GM20000 (cell line): ENCODE results near the gene NCS1.

ENCODE experiments used
- DNase-seq: peaks from one replicate; pipeline ENCODE4 v3.0.0; 2012; ENCODE audit warnings: low spot score
- TF ChIP-seq, protein P1 (sequence below): IDR thresholded peaks from 2 replicates; pipeline ENCODE4 v1.5.1; 2012; ENCODE audit warnings: mild to moderate bottlenecking, control low read depth; ENCODE audit errors: extremely low read depth, missing control alignments

Gene NCS1

DNA sequence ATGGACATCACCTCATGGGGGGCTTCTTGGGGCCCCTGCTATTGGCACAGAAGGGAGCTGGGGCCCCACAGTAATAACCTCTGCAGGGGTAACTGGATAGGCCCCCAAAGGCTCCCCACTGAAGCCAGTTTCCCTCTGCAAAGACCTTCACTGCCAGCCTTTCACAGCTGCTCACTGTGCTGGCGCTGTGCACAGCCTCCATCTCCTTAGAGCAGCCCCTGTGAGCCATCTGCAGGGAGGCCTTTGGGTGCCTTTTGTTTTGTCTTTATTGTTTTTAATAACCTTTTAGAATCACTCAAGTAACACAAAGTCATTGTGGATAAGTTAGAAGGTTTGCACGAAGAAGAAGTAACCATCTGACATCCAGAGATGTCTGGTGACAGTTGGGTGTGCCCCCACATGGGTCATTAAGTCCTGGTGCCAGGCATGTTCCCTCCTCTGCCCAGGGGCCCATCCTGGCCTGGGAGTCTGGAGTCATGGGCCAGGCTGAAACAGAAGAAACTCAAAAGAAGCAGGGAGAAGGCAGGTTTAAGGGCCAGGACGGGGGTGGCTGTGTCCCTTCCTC is 42.7 kb downstream of the NCS1 start:
- no peak for DNase-seq
- TF ChIP-seq, protein P1, sequence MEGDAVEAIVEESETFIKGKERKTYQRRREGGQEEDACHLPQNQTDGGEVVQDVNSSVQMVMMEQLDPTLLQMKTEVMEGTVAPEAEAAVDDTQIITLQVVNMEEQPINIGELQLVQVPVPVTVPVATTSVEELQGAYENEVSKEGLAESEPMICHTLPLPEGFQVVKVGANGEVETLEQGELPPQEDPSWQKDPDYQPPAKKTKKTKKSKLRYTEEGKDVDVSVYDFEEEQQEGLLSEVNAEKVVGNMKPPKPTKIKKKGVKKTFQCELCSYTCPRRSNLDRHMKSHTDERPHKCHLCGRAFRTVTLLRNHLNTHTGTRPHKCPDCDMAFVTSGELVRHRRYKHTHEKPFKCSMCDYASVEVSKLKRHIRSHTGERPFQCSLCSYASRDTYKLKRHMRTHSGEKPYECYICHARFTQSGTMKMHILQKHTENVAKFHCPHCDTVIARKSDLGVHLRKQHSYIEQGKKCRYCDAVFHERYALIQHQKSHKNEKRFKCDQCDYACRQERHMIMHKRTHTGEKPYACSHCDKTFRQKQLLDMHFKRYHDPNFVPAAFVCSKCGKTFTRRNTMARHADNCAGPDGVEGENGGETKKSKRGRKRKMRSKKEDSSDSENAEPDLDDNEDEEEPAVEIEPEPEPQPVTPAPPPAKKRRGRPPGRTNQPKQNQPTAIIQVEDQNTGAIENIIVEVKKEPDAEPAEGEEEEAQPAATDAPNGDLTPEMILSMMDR = no peak

GRCh38 chr9:130215341-130216119 is 43.3 kb downstream of the NCS1 start:
- TF ChIP-seq, protein P1 = no peak

DNA sequence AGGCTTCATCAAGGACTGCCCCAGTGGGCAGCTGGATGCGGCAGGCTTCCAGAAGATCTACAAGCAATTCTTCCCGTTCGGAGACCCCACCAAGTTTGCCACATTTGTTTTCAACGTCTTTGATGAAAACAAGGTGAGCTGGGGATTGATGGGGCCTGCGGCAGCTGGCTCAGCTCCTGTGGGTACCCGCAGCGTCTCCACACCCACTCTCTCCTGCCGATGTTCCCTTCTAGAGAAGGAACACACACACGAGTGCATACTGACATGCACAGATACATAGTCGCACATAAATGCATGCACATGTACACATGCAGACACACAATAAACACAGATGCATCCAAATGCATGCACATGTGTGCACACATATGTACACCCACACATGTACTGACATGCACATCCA is 45.6 kb downstream of the NCS1 start:
- DNase-seq = no peak
- TF ChIP-seq, protein P1 = no peak

More at GRCh38 chr9:130215341-130216119, 43.3 kb downstream of the NCS1 start:
- DNase-seq = no peak

DNA sequence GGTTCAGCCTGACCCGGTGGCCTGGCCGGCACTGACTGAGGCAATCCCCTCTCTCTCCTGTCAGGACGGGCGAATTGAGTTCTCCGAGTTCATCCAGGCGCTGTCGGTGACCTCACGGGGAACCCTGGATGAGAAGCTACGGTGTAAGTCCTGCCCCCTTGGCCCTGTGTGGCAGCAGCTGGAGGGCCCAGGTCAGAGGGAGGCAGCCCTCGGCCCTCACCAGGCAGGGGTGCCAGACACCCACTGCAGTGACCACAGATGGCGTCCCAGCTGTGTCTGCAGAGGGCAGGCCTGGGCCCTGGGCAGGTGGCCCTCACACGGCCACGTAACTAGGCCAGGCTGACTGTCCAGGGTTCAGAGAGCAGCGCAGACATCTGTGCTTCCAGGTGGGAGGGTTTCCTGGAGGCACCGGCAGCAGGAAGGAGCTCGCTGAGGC is 47.5 kb downstream of the NCS1 start:
- TF ChIP-seq, protein P1 = no peak
- no peak for DNase-seq

- TF ChIP-seq, protein P1 = no peak
- no peak for DNase-seq
Observed at GRCh38 chr9:130220352-130220751, 48.1 kb downstream of the NCS1 start.

DNA sequence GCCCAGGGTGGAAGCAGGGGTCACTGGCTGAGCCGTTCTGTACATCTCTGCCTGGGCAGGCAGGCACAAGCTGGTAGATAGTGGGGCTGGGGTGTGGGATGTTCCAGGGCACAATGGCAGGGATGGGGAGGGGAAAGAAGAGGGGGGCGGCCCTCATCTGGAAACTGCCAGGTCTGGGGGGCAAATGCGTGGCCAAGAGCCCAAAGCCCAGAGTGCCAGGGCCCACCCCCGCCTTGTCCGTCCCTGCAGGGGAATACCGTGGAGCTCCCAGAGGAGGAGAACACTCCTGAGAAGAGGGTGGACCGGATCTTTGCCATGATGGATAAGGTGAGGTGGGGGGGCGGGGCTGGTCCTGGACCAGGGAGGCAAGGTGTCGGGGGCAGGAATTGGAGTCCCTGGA is 50.6 kb downstream of the NCS1 start:
- DNase-seq = no peak
- TF ChIP-seq, protein P1 = no peak

GRCh38 chr9:130225071-130225470 is 52.9 kb downstream of the NCS1 start:
- TF ChIP-seq, protein P1 = no peak
- DNase-seq = no peak
